Prostate gland (tissue), 2 donors: ENCODE measurements around the gene HBB. TPM values are rescaled to one million over a fixed set of nuclear protein-coding genes. Genes with fewer than 3 reads are reported as not detected.

Experiments used
- DNase-seq: peaks from one replicate; pipeline ENCODE4 v3.0.0-alpha.2; 2019; ENCODE audit warnings: low spot score
- H3K27ac ChIP-seq, 2 donors: fragments of 200-600 bp; sonication (generic); 2 replicates each; pipeline ENCODE4 v1.5.1; 2017 to 2019
- H3K27me3 ChIP-seq: fragments of 200-600 bp; sonication (generic); replicated peaks from 2 replicates; pipeline ENCODE4 v1.5.1; 2019; ENCODE audit not compliant: insufficient read depth
- H3K36me3 ChIP-seq, 2 donors: fragments of 200-600 bp; sonication (generic); 1 replicate in 1 of 2; 2 replicates in 1 of 2; pipeline versions ENCODE4 v1.5.1 to v1.8.1; 2017 to 2019
- H3K4me1 ChIP-seq: fragments of 200-600 bp; sonication (generic); replicated peaks from 2 replicates; pipeline ENCODE4 v1.5.1; 2019
- H3K4me3 ChIP-seq, 2 donors: fragments of 200-600 bp; sonication (generic); 2 replicates each; pipeline ENCODE4 v1.5.1; 2017 to 2019
- H3K9me3 ChIP-seq: fragments of 200-600 bp; sonication (generic); 2 replicates; pipeline ENCODE4 v1.5.1; 2017
- POLR2A ChIP-seq: fragments of 450-650 bp; IDR thresholded peaks from one replicate; pipeline ENCODE4 v1.6.1; 2016; ENCODE audit warnings: antibody characterized with exemption, mild to moderate bottlenecking
- POLR2AphosphoS5 ChIP-seq: sonication (generic); formaldehyde crosslinking; IDR thresholded peaks from one replicate; pipeline ENCODE4 v1.6.1; 2017; ENCODE audit warnings: antibody characterized with exemption
- WGBS: methylation state at CpG from one replicate; pipeline ENCODE4 v1.1.5; 2018; 5-methylcytosine and 5-hydroxymethylcytosine counted together
- intact Hi-C: fragments of 100-400 bp; cut with DNase I; formaldehyde crosslinking; loops from one replicate; pipeline ENCODE4 v1.14.2; 2022
- total RNA-seq, 2 donors: library from RNA; depleted of rRNA; stranded (reverse); fragments of >200 nt; gene quantifications; one replicate each; pipeline ENCODE4 v1.1.0, GENCODE V29; 2016
- TF ChIP-seq, protein P1 (sequence below), 4 experiments: fragments of 200-600 bp in 2 of 4; fragments of 450-650 bp in 2 of 4; sonication (generic) in 2 of 4; IDR thresholded peaks; 1 replicate in 3 of 4; 2 replicates in 1 of 4; pipeline ENCODE4 v1.5.1; 2016 to 2019; ENCODE audit warnings: antibody characterized with exemption in 4 of 4, mild to moderate bottlenecking in 2 of 4, moderate library complexity in 2 of 4

Gene HBB
- total RNA-seq, 2 donors from 2014 or later, result 9.5 to 15.7 TPM

DNA sequence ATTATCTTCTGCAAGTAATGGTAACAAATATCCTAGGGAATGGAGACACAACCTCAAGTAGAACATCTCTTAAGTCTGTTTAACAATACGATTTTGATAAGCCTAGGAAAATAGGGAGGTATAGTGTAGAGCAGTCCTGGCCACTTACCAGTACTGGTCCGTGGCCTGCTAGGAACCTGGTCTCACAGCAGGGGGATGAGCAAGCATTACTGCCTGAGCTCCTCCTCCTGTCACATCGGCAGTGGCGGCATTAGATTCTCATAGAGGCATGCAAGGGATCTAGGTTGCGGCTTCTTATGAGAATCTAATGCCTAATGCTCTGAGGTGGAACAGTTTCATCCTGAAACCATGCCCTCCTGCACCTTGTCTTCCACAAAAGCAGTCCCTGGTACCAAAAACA, 30.8 kb downstream of the HBB start:
- TF ChIP-seq, protein P1, sequence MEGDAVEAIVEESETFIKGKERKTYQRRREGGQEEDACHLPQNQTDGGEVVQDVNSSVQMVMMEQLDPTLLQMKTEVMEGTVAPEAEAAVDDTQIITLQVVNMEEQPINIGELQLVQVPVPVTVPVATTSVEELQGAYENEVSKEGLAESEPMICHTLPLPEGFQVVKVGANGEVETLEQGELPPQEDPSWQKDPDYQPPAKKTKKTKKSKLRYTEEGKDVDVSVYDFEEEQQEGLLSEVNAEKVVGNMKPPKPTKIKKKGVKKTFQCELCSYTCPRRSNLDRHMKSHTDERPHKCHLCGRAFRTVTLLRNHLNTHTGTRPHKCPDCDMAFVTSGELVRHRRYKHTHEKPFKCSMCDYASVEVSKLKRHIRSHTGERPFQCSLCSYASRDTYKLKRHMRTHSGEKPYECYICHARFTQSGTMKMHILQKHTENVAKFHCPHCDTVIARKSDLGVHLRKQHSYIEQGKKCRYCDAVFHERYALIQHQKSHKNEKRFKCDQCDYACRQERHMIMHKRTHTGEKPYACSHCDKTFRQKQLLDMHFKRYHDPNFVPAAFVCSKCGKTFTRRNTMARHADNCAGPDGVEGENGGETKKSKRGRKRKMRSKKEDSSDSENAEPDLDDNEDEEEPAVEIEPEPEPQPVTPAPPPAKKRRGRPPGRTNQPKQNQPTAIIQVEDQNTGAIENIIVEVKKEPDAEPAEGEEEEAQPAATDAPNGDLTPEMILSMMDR (IDR thresholded peaks at IDR 0.05), result no peak
- TF ChIP-seq POLR2AphosphoS5, result no peak
- TF ChIP-seq POLR2A, result no peak
- H3K9me3 ChIP-seq, result no peaks in the 10 kb centered on the region
- intact Hi-C loops, result no loop called here
- H3K27ac ChIP-seq, result no peak overlapping the region
- H3K27me3 ChIP-seq, result no peaks in the 10 kb centered on the region
- H3K36me3 ChIP-seq, result no peaks in the 10 kb centered on the region
- DNase-seq, result no peak
- WGBS, result 70% methylated on average over 5 of the region's 5 CpGs
- no peaks in the 10 kb centered on the region for H3K4me1 ChIP-seq
- H3K4me3 ChIP-seq, result no peak overlapping the region

DNA sequence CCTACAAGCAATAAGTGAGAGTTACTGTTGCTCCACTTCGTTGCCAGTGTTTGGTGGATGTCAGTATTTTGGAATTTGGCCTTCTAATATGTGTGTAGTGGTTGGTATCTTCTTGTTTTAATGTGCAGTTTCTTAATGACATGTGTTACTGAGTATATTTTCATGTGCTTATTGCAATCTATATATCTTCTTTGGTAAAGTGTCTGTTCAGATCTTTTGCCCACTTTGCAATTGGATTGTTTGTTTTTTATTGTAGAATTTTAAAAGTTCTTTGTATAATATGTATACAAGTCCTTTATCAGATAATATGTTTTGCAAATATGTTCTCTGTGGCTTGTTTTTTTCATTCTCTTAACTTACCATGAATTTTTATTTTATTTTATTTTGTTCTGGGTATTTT, 34.1 kb downstream of the HBB start:
- TF ChIP-seq, protein P1 (IDR thresholded peaks at IDR 0.05), result no peak
- no peak for TF ChIP-seq POLR2A
- TF ChIP-seq POLR2AphosphoS5, result no peak
- no peak overlapping the region for H3K27ac ChIP-seq
- DNase-seq, result no peak
- H3K36me3 ChIP-seq, result no peaks in the 10 kb centered on the region
- intact Hi-C loops, result no loop called here
- WGBS, result 0% methylated on average over 1 of the region's 1 CpG
- H3K27me3 ChIP-seq, result no peaks in the 10 kb centered on the region
- H3K4me1 ChIP-seq, result no peaks in the 10 kb centered on the region
- no peak overlapping the region for H3K4me3 ChIP-seq
- no peaks in the 10 kb centered on the region for H3K9me3 ChIP-seq

DNA sequence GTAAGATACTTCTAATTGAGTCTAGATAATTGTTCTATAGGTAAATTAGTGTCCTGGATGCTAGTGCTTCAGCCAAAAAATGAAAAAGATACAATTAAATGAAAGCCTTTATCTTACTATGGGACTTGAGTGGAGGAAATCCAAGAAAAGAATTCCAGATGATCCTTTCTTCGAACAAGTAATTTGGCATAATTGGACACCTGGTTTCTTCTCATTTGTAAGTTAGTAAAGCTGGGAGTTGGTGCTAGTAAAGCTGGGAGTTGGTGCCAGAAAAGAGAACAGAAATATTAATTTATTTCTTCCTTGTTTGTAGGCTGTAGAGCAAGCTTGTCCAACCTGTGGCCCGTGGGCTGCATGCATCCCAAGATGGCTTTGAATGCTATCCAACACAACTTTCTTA, 38.7 kb downstream of the HBB start:
- TF ChIP-seq POLR2A (no peak), POLR2AphosphoS5 (no peak)
- TF ChIP-seq, protein P1 (IDR thresholded peaks at IDR 0.05), result no peak
- H3K36me3 ChIP-seq, result no peaks in the 10 kb centered on the region
- intact Hi-C loops, result no loop called here
- DNase-seq, result no peak
- H3K27me3 ChIP-seq, result no peaks in the 10 kb centered on the region
- H3K4me1 ChIP-seq, result no peaks in the 10 kb centered on the region
- H3K4me3 ChIP-seq, result no peak overlapping the region
- 86% methylated on average over 2 of the region's 2 CpGs for WGBS
- H3K9me3 ChIP-seq, result no peaks in the 10 kb centered on the region
- no peak overlapping the region for H3K27ac ChIP-seq

DNA sequence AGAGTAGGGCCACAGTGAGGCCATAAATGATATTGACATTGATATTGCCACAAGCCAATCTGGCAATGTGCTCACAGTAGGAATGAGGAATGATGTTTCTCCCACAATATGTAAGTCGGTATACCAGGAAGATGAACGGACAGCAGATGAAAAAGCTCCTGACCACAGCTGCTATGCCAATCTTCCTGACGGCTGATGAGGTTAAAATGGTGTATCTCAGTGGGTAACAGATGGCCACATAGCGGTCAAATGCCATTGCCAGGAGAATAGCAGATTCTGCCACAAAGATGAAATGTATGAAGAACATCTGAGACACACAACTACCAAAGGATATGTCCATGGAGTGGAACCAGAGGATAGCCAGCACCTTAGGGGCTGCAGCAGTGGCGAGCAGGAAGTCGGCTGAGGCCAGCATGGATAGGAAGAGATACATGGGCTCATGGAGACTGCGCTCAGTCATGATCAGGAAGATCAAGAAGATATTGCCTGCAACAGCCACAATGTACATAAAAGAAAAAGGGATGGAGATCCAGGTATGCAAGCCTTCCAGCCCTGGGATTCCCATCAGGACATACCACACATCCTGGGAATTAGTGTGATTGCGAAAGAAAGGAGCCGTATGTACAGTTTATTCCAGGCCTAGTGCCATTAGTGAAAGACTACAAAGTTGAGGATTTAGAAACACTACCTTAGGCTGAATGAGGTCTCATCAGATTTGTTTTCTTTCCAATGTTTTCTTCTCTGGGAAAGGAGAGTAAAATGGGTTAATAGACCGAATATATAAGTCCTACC, 48.6 kb downstream of the HBB start:
- H3K36me3 ChIP-seq, result no peaks in the 10 kb centered on the region
- H3K27me3 ChIP-seq, result no peaks in the 10 kb centered on the region
- H3K9me3 ChIP-seq, result no peaks in the 10 kb centered on the region
- 81% methylated on average over 10 of the region's 10 CpGs for WGBS
- intact Hi-C loops, result no loop called here
- no peak overlapping the region for H3K4me3 ChIP-seq
- no peaks in the 10 kb centered on the region for H3K4me1 ChIP-seq
- H3K27ac ChIP-seq, result no peak overlapping the region
- DNase-seq, result no peak
- TF ChIP-seq, protein P1 (IDR thresholded peaks at IDR 0.05), result no peak
- TF ChIP-seq POLR2AphosphoS5, result no peak
- no peak for TF ChIP-seq POLR2A

Other genes starting within 250 kb of the HBB start
- gene OR51L1, start 232.2 kb downstream of the HBB start, total RNA-seq, result not detected
- not detected for gene OR52J3, start 180.5 kb downstream of the HBB start, total RNA-seq
- gene OR52E2, start 167.4 kb downstream of the HBB start, total RNA-seq, result not detected
- not detected for gene OR52E1, start 157.5 kb downstream of the HBB start, total RNA-seq
- not detected for gene OR52A5, start 88.7 kb downstream of the HBB start, total RNA-seq
- under 1 TPM in 1 of 2 donors, not detected in 1; 0.17 TPM for gene OR52A1, start 72.3 kb downstream of the HBB start, total RNA-seq
- not detected for gene OR51V1, start 26.4 kb downstream of the HBB start, total RNA-seq
- gene HBD, start 7.4 kb upstream of the HBB start, total RNA-seq, result not detected
- not detected for gene HBG1, start 22.8 kb upstream of the HBB start, total RNA-seq
- gene HBG2, start 27.7 kb upstream of the HBB start, total RNA-seq, result not detected
- not detected for gene HBE1, start 42.9 kb upstream of the HBB start, total RNA-seq
- gene OR51B4, start 74.9 kb upstream of the HBB start, total RNA-seq, result not detected
- gene OR51B2, start 97.2 kb upstream of the HBB start, total RNA-seq, result not detected
- gene OR51B5, start 116.5 kb upstream of the HBB start, total RNA-seq, result 1 to 10 TPM in 1 of 2 donors, under 1 TPM in 1; 0.23 to 2.5 TPM
- not detected for gene OR51B6, start 124.4 kb upstream of the HBB start, total RNA-seq
- under 1 TPM in 1 of 2 donors, not detected in 1; 0.91 TPM for gene OR51M1, start 156.7 kb upstream of the HBB start, total RNA-seq
- gene OR51Q1, start 195.0 kb upstream of the HBB start, total RNA-seq, result not detected
- 1 to 10 TPM in 1 of 2 donors, not detected in 1; 1.1 TPM for gene OR51I1, start 214.4 kb upstream of the HBB start, total RNA-seq
- not detected for gene OR51I2, start 222.3 kb upstream of the HBB start, total RNA-seq